Hepatocyte (in vitro differentiated cells): ENCODE results near the gene TRAPPC12. TPM values are rescaled to one million over a fixed set of nuclear protein-coding genes. Genes with fewer than 3 reads are reported as not detected.

Experiments
- DNase-seq: peaks from one replicate; pipeline ENCODE4 v3.0.0-alpha.2; 2016; ENCODE audit warnings: low spot score
- H2AFZ ChIP-seq: fragments of 200-600 bp; sonication (generic); 2 replicates; pipeline ENCODE4 v1.6.0; 2016; ENCODE audit warnings: antibody characterized with exemption, mild to moderate bottlenecking
- H3K27ac ChIP-seq: fragments of 200-600 bp; sonication (generic); 2 replicates; pipeline ENCODE4 v1.5.1; 2016; ENCODE audit warnings: mild to moderate bottlenecking
- H3K27me3 ChIP-seq: fragments of 200-600 bp; sonication (generic); 2 replicates; pipeline ENCODE4 v1.6.1; 2016
- H3K36me3 ChIP-seq: fragments of 200-600 bp; sonication (generic); replicated peaks from 2 replicates; pipeline ENCODE4 v1.5.1; 2016; ENCODE audit warnings: low read depth; ENCODE audit not compliant: insufficient read depth
- H3K4me1 ChIP-seq: fragments of 200-600 bp; sonication (generic); 2 replicates; pipeline ENCODE4 v1.5.1; 2016; ENCODE audit warnings: mild to moderate bottlenecking, moderate library complexity; ENCODE audit not compliant: insufficient read depth
- H3K4me2 ChIP-seq: fragments of 200-600 bp; sonication (generic); 2 replicates; pipeline ENCODE4 v1.6.0; 2016
- H3K4me3 ChIP-seq: fragments of 200-600 bp; sonication (generic); 2 replicates; pipeline ENCODE4 v1.5.1; 2016; ENCODE audit warnings: mild to moderate bottlenecking
- H3K79me2 ChIP-seq: fragments of 200-600 bp; sonication (generic); 2 replicates; pipeline ENCODE4 v1.6.0; 2017; ENCODE audit warnings: mild to moderate bottlenecking
- H3K9me2 ChIP-seq: fragments of 200-600 bp; sonication (generic); replicated peaks from 2 replicates; pipeline ENCODE4 v1.6.0; 2017; ENCODE audit warnings: mild to moderate bottlenecking; ENCODE audit not compliant: insufficient read depth
- H3K9me3 ChIP-seq: fragments of 200-600 bp; sonication (generic); 2 replicates; pipeline ENCODE4 v1.5.1; 2016; ENCODE audit warnings: low read depth, mild to moderate bottlenecking
- H4K20me1 ChIP-seq: fragments of 200-600 bp; sonication (generic); 2 replicates; pipeline ENCODE4 v1.6.0; 2016; ENCODE audit warnings: mild to moderate bottlenecking; ENCODE audit not compliant: insufficient read depth, poor library complexity, severe bottlenecking
- EZH2 ChIP-seq: fragments of 200-600 bp; sonication (generic); IDR thresholded peaks from 2 replicates; pipeline ENCODE4 v1.6.1; 2016; ENCODE audit warnings: antibody characterized with exemption, mild to moderate bottlenecking, borderline replicate concordance
- EZH2phosphoT487 ChIP-seq: fragments of 200-600 bp; sonication (generic); IDR thresholded peaks from one replicate; pipeline ENCODE4 v1.6.1; 2018; ENCODE audit warnings: antibody characterized with exemption, mild to moderate bottlenecking, low read depth, moderate library complexity; ENCODE audit not compliant: unreplicated experiment, severe bottlenecking
- WGBS: methylation state at CpG from one replicate; pipeline ENCODE4 v1.1.6; 2016; ENCODE audit warnings: low lambda C conversion rate; ENCODE audit errors: missing lambda C conversion rate; 5-methylcytosine and 5-hydroxymethylcytosine counted together
- polyA plus RNA-seq: library from polyadenylated mRNA; unstranded; fragments of >200 nt; fragmentation: Nextera tagmentation; extraction: Ambion mirVana; gene quantifications from 2 replicates; pipeline ENCODE4 v1.2.1, GENCODE V29; 2016
- total RNA-seq: library from RNA; depleted of rRNA; stranded (reverse); fragments of >200 nt; gene quantifications from 2 replicates; pipeline ENCODE4 v1.2.3, GENCODE V29; 2014
- TF ChIP-seq, protein P1 (sequence below): fragments of 200-600 bp; sonication (generic); IDR thresholded peaks from 2 replicates; pipeline ENCODE4 v1.5.1; 2016; ENCODE audit warnings: antibody characterized with exemption, mild to moderate bottlenecking; ENCODE audit not compliant: poor library complexity

TRAPPC12 gene
- total and polyA plus RNA-seq, 2 experiments from 2014 or later = 49.3 to 61.2 TPM

DNA sequence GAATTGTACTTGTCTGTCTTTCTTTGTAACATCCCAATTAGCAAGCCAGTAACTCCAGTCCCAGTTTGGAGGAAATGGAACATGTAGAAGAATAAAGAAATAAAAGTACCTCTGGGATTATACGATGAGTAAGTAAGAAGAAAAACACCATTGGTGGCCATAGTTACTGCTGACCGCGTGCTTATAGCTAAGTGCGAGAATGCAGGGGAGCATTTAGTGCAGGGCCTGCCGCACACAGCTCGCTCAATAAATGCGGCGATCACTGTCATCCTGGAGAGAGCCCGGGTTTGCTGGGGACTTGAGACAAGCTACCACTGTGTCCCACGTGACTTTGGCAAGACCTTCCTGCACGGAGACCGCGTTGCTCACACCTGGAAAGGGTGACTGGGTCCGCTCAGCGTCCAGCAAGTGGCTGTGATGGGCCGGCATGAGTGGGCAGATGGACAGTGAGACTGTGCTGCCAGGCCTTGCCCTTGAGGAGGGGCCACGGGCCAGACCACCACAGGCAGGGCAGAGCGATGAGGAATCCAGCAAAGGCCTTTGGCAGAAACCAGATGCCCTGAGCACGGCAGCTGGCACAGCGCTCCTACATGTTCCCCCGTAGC lies 85.0 kb downstream of the TRAPPC12 start:
- Histone ChIP-seq H3K9me3 (no peaks in the 10 kb centered on the region), H3K36me3 (no peaks in the 10 kb centered on the region), H2AFZ (no peak overlapping the region), H3K9me2 (no peaks in the 10 kb centered on the region), H3K27me3 (no peaks in the 10 kb centered on the region), H3K27ac (peak overlapping the region; percentile 79), H3K79me2 (no peaks in the 10 kb centered on the region), H4K20me1 (no peaks in the 10 kb centered on the region), H3K4me3 (no peak overlapping the region), H3K4me1 (no peaks in the 10 kb centered on the region), H3K4me2 (no peak overlapping the region)
- WGBS = 95% methylated on average over 21 of the region's 21 CpGs
- no peak for DNase-seq
- TF ChIP-seq, protein P1, sequence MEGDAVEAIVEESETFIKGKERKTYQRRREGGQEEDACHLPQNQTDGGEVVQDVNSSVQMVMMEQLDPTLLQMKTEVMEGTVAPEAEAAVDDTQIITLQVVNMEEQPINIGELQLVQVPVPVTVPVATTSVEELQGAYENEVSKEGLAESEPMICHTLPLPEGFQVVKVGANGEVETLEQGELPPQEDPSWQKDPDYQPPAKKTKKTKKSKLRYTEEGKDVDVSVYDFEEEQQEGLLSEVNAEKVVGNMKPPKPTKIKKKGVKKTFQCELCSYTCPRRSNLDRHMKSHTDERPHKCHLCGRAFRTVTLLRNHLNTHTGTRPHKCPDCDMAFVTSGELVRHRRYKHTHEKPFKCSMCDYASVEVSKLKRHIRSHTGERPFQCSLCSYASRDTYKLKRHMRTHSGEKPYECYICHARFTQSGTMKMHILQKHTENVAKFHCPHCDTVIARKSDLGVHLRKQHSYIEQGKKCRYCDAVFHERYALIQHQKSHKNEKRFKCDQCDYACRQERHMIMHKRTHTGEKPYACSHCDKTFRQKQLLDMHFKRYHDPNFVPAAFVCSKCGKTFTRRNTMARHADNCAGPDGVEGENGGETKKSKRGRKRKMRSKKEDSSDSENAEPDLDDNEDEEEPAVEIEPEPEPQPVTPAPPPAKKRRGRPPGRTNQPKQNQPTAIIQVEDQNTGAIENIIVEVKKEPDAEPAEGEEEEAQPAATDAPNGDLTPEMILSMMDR = no peak
- TF ChIP-seq EZH2phosphoT487 = no peak
- TF ChIP-seq EZH2 = no peak

DNA sequence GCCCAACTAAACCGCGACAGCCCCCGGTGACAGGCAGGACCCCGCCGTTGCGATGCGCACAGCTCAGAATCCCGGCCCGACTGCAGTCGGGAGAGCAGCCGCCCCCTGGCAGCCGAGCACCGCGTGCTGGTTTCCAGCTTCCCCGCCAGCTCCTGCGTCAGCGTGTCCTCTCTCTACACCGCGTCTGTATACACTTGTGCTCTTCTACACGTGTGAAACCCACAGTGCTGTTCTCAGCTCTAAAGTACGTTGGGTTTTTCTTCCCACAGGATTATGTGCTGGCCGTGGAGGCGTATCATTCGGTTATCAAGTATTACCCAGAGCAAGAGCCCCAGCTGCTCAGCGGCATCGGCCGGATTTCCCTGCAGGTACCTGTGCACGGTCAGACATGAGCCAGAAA lies 85.8 kb downstream of the TRAPPC12 start:
- no peak overlapping the region for H3K4me2 ChIP-seq
- WGBS = 93% methylated on average over 28 of the region's 28 CpGs

DNA sequence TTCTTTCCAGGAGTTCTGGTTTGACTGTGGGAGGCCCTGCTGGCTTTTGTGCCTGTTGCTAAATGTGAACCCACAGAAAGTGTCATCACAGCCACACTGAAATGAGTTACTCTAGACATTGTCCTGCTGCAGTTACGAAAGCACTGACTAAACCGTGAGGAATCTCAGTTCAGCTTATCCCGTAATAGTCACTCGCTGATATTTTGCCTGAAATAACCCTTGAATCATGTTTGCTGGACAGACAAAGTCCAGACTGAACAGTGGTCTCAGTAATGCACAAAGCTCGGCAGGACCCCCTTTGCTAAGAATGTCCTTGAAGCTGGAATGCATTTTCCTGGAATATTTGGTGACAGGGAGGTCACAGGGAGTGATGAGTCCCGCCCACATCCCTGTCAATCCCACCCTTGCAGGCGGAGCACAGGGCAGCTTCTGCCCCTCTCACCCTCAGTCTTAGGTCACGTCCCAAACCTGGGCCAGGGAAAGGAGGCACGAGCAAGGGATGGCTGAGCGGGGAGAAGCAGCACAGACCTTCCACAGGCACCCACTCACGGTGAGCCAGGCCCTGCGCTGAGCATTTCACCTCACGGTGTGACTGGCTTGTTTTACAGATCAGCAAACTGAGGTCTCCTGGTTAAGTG lies 86.5 kb downstream of the TRAPPC12 start:
- Histone ChIP-seq H3K27ac (peak overlapping the region; percentile 79), H2AFZ (no peak overlapping the region), H4K20me1 (no peaks in the 10 kb centered on the region), H3K9me3 (no peaks in the 10 kb centered on the region), H3K36me3 (no peaks in the 10 kb centered on the region), H3K9me2 (no peaks in the 10 kb centered on the region), H3K79me2 (no peaks in the 10 kb centered on the region), H3K4me1 (no peaks in the 10 kb centered on the region), H3K4me2 (no peak overlapping the region), H3K27me3 (no peaks in the 10 kb centered on the region), H3K4me3 (no peak overlapping the region)
- no peak for TF ChIP-seq EZH2phosphoT487
- TF ChIP-seq, protein P1 = no peak
- no peak for TF ChIP-seq EZH2
- peak; percentile 68 for DNase-seq
- 70% methylated on average over 13 of the region's 13 CpGs for WGBS

More for the DNA sequence above, 85.8 kb downstream of the TRAPPC12 start:
- no peak overlapping the region for H3K4me3 ChIP-seq
- H3K27me3 ChIP-seq = no peaks in the 10 kb centered on the region
- no peak overlapping the region for H2AFZ ChIP-seq
- H3K9me2 ChIP-seq = no peaks in the 10 kb centered on the region
- peak overlapping the region; percentile 79 for H3K27ac ChIP-seq
- no peaks in the 10 kb centered on the region for H3K4me1 ChIP-seq
- no peaks in the 10 kb centered on the region for H3K79me2 ChIP-seq
- no peaks in the 10 kb centered on the region for H4K20me1 ChIP-seq
- DNase-seq = no peak
- H3K9me3 ChIP-seq = no peaks in the 10 kb centered on the region
- H3K36me3 ChIP-seq = no peaks in the 10 kb centered on the region
- TF ChIP-seq EZH2 (no peak), EZH2phosphoT487 (no peak)
- TF ChIP-seq, protein P1 = no peak
